SHP77 treated with DMSO at 0.1 percent for 48 hours (cell line): ENCODE data around the gene TMED1.
"Not testable (repeated sequence)": the region's sequence is repeated elsewhere in the genome, so short reads cannot be mapped to it uniquely, and the experiment has no call there.

Experiments used
- DNase-seq: peaks from one replicate; lab custom pipeline; 2025; lab: John Stamatoyannopoulos, UW

Gene TMED1, protein sequence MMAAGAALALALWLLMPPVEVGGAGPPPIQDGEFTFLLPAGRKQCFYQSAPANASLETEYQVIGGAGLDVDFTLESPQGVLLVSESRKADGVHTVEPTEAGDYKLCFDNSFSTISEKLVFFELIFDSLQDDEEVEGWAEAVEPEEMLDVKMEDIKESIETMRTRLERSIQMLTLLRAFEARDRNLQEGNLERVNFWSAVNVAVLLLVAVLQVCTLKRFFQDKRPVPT

GRCh38 chr19:10835754-10836478, at the start of gene TMED1:
TSS of gene TMED1 (minus strand) at chr19:10836212. CDS start at chr19:10836191, 21 bp downstream.
- DNase-seq = peak; percentile 91

GRCh38 chr19:10885201-10886169, 49.5 kb upstream of the TMED1 start:
- DNase-seq = no peak

- DNase-seq = no peak
These were observed 48.3 kb upstream of the TMED1 start for GRCh38 chr19:10884274-10884673.

- no peak for DNase-seq
These were observed 46.1 kb upstream of the TMED1 start for GRCh38 chr19:10882108-10882457.

GRCh38 chr19:10881403-10882107, 45.5 kb upstream of the TMED1 start:
- no peak for DNase-seq

- DNase-seq = no peak
These were observed 42.2 kb upstream of the TMED1 start for GRCh38 chr19:10878253-10878652.

GRCh38 chr19:10877608-10878007, 41.6 kb upstream of the TMED1 start:
- not testable (repeated sequence) for DNase-seq

GRCh38 chr19:10876459-10877240, 40.6 kb upstream of the TMED1 start:
- DNase-seq = no peak

DNA sequence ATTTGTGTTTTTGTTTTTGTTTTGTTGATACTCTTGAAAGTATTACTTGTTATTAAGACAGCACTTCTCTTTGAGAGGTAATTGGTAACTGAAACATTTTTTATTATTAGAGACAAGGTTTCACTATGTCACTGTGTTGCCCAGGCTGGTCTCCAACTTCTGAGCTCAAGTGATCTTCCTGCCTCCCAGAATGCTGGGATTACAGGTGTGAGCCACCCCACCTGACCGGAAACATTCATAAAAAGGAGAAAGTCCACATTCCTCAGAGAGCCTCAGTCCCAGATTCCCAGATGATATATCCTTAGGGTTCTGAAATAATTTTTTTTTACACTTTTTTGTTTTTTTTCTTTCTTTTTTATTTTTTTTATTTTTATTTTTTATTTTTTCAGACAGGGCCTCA, 38.0 kb upstream of the TMED1 start:
- no peak for DNase-seq

DNA sequence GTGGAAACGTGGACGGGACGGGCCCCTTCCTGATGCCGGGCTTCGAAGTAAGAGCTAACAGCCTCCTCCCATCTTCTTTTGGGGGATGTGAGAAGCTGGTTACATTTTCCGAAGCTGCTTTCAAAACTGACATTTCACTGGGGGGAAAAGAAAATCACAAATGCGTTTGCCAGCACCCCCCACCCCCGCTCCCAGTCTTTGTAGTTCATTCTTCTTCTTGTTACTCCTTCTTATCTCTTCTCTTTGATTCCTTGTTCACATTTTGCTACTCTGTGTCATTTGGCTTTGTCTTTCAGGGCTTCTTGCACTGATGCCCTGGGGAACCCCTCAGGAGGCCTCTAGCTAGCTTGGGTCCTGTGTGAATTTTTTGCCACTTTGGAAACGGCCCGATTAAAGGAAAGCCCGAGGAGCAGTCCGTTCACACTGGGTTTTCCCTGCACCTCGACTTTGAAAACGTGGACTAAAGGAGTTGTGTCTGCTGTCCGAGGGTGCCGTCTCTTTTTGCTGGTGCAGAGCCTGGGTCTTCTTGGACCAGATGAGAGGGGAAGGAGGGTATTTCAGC, 36.6 kb upstream of the TMED1 start:
- no peak for DNase-seq

DNA sequence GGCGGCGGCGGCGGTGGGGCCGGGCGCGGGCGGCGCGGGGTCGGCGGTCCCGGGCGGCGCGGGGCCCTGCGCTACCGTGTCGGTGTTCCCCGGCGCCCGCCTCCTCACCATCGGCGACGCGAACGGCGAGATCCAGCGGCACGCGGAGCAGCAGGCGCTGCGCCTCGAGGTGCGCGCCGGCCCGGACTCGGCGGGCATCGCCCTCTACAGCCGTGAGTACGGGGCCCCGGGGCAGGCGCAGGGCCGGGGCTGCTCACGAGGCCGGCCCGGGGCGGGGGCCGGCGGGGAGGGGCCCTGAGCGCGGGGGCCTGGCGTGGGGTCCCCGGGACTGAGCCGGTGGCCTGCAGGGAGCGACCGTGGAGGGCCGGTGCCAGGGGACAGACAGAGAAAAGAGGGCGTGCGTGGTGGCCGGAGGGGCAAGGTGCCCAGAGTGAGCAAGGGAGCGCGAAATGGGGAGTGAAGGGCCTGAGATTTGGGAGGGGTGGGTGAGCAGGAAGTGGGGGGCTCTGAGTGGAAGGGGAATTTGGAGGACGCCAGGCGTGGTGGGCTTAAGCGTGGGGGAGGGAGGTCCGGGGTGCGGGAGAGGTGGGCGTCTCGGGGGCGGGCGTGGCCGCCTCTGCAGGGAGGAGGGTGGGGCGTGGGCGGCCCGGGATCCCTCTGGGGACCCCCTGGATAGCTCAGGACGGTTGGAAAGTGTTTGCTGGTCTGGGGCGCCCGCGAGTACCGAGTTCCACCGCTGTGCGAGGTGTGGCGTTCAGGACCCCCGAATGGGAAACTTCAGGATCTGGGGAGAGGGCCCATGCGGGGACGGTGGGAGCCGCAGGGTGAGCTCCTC, 35.9 kb upstream of the TMED1 start:
- DNase-seq = no peak

GRCh38 chr19:10870955-10871603, 35.1 kb upstream of the TMED1 start, which contains the start of gene CARM1:
TSS of gene CARM1 (plus strand) at chr19:10871553. CDS start at chr19:10871703, 150 bp downstream.
- DNase-seq = peak; percentile 88

DNA sequence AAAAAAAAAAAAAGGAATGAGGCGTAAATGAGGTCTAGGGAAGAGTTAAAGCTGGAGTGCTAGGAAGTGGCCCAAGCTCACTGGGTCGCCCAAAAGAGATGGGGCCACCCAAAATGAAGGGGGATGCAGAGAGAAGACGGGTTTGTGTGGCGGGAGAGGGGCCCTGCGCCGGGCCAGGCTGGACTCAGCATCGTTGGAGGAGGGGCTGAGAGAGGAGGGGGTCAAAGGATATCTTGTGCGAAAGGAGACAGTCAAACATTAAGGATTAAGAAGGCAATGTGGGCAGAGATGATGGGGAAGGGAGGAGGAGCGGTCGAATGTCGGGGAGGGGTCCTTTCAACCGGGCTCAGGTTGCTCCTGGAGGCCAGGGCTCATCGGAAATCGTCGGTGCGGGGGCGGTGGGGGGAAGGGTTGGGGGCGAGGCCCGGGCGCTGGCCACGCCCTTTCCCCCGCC, 34.5 kb upstream of the TMED1 start:
- DNase-seq = peak; percentile 88

DNA sequence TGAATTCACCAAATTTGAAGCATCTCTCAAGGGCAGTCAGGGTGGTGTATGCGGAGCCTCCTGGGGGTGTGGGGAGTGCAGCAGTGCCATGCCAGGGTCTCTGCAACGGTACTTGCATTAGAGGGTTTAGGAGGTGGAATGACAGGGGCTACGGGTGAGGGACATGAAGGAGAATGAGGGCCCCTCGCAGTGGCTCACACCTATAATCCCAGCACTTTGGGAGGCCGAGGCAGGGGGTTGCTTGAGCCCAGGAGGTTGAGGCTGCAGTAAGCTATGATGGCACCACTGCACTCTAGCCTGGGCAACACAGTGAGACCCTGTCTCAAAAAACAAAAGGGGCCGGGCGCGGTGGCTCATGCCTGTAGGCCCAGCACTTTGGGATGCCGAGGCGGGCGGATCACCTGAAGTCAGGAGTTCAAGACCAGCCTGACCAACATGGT, 33.9 kb upstream of the TMED1 start:
- not testable (repeated sequence) for DNase-seq

DNA sequence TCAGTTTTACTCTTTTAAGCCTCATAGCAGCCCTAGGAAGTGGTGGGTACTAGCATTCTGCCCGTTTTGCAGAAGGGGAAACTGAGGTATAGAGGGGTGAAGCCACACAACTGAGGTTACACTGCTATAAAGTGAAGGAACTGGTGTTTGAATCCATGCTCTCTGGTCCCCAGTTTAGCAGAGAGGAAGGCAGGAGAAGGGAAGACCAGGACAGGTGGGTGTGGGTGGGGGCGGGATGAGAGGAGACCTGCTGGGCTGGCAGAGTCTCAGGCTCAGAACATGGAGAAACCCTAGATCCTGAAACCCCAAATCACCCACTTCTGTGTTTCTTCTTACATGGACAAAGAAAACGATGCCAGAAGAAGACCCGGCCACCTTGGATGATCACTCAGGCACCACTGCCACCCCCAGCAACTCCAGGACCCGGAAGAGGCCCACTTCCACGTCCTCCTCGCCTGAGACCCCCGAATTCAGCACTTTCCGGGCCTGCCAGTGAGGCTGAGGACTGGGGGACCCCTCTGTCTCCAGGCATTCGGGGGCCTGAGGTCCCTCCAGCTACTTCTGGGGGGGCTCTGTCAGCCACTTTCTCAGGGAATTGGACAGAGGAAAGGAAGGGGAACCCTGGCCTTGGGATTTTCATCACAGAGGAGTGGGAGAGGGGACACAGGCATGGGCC, 33.0 kb upstream of the TMED1 start:
- no peak for DNase-seq

DNA sequence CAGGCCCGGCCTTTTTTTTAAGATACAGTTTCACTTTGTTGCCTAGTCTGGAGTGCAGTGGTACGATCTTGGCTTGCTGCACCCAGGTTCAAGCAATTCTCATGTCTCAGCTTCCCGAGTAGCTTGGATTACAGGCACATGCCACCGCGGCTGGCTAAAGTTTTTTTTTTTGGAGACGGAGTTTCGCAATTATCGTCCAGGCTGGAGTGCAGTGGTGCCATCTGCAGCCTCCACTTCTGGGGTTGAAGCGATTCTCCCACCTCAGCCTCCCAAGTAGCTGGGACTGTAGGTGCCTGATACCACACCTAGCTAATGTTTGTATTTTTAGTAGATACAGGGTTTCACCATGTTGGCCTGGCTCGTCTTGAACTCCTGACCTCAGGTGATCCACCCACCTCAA, 30.5 kb upstream of the TMED1 start:
- no peak for DNase-seq

DNA sequence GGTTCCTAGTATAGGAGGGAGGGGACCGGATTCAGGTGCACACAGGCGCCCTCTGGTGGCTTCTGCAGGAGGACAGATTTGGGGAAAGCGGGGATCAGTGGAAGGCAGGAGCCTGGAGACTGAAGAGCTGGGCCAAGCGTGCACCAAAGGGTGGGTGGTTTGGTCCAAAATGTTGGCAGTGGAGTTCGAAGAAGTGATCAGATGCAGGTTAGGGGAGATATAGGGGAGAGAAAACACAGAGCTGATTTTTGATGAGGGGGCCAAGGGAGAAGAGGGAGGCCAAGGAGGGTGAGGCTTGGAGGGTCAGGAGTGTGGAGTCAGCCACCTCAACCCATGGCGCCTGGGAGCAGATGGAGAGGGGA, 28.5 kb upstream of the TMED1 start:
- no peak for DNase-seq

DNA sequence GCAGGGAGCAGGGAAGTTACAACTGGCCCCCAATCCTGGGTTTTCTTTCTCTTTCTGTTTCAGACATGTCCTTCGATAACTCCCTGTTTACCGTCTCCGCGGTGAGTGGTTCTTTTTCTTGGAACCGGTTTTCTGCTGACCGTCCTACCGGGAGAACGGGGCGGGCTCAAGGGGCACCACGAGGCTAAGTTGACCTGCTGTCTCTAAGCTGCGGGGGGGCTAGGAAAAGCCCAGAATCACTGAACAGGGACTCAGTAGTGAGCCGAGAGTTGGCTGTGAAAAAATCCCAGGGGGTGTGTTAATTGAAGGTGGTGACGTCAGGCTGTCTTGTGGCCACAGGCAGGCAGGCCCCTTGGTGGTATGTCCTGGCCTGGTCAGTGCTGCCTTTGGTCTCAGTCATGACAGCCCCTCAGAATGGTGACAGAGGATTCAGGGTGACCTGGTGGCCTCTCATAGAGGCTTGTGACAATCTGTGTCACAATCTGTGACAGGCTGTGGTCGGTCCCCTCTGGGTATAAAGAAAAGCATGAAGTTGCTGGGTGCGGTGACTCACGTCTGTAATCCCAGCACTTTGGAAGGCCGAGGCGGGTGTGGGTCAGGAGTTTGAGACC, 27.2 kb upstream of the TMED1 start:
- no peak for DNase-seq
